Measurements from ENCODE around the gene DBN1.

The DBN1 gene

DNA sequence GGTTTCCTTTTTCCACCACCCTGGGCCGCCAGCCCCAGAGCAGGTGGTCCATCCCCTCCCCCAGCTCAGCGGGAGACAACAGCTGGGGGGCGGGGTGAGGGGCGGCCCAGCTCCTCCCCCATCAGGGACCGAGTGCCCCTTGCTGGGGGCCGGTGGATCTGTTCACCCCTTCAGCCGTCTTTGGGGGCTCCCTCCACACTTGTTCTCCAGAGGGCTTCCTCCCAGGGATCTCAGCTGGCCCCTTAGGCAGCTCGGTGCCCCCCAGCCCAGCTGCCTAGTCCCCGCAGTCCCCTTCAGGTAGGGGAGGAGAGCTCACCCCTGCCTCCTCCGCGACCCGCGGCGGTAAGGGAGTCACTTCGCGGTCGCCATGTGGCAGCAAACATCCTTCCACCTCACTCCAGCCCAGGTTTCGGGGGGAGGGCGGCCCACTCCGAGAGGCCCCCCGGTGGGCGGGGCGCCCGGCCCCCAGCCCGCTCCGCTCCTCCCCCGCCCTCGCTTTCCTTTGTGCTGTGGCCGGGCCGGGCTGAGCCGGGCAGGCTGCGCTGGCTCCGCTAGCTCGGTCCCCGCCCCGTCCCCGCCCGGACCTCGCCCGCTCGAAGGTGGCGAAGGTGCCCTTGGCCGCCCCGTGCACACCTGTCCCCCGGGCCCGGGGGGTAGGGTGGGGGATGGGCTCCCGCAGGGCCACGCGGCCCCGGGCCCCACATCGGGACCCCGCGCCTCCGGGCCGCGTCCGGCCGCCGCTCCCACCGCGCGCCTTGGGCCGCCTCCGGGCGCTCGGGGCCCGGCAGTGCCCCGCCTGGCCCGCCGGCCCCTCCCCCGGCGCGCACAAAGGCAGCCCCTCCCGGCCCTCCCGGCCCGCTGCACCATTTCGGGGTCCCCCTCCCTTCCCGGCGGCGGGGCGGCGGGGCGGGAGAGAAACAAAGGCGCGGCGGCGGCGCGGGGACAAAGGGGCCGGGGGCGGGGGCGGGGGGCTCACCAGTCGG is 683 bp downstream of the DBN1 start:
- no peak for DNase-seq

DNA sequence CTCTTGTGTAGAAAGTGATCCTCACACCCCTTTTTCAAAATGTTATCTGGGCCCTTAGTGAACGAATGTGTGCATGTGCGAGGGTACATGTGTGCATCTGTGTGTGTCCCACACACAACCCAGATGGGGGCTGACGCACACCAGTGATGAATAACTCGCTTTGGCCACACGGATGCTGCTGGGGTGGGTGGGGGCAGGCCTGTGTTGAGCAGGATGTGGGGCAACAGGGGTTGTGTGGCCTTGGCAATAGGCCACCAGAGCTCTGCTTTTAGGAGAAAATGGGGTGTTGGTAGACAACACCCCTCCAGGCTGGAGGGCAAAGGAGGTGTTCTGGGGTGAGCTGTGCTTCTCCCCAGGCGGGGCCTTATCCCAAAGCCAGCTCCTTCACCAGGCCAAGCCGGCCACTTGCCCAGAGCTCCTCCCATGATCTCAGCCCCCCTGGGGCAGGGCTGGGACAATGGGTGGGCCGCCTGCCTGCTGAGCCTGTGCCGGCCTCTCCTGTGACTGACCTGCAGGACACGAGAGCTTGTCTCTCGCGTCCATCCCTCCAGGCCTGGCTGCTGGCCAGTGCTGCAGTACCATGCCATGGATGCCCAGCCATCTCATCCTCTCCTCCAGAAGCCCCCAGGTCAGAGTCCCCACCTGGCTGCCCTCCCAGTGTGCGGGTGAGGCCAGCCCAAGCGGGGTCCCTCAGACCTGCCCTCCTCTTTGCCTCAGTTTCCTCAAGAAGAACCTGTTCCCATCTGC is 1.7 kb downstream of the DBN1 start:
- DNase-seq = no peak

DNA sequence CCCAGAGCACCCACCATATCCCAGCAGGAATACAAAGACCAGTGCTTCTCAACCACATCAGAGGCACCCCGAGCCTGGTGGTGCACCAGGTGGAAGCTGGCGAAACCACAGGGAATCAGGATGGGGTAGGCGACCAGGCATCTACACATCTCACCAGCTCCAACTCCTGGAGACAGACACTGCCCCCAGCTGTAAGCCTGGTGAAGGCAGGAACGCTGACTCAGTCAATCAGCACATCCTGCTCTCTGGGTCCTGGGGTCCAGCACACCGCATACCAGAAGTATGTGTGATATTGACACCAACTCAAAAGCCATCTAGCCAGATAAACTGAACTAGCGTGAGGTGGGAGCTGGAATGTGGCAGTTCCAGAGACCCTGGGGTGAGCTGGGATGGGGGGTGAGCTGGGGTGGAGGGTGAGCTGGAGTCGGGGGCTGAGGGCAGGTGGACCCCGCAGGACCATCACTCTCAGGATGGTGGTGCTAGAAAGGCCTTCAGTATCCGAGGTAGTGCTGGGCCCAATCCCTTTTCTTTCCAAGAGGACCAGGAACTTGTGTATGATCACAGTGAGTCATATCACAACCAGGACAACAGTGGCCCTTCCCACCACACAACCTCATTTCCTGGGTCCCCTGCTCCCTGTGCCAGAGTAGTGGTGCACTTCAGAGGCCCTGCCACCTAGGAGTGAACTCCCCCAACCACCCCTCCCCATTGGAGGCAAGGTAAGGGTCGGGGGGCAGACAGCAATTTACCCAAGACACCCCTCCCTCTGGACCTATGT is 2.5 kb downstream of the DBN1 start:
- DNase-seq = no peak

GRCh38 chr5:177469750-177470525 is 3.5 kb downstream of the DBN1 start:
- no peak for DNase-seq

- DNase-seq = peak; percentile 37
Observed at GRCh38 chr5:177468685-177469628, 4.5 kb downstream of the DBN1 start.

DNA sequence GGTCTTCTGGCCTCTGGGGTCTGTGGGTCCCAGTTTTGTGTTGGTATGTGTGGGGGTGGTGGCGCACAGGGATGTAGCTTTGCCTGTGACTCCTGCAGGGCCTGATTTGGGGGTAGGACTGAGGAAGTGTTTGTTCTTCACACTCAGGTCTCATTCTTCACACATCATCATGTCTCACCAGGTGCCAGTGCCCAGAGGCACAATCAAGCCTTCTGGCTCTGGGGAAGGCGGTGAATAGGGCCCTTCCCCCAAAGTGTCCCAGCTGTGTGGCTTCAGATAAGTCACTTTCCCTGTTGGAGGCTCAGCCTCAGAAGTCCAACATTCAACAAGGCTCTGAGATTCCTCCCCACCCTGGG is 5.1 kb downstream of the DBN1 start:
- no peak for DNase-seq

- no peak for DNase-seq
Observed at GRCh38 chr5:177467436-177467835, 6.0 kb downstream of the DBN1 start.

- DNase-seq = no peak
Observed at GRCh38 chr5:177466861-177467260, 6.6 kb downstream of the DBN1 start.

DNA sequence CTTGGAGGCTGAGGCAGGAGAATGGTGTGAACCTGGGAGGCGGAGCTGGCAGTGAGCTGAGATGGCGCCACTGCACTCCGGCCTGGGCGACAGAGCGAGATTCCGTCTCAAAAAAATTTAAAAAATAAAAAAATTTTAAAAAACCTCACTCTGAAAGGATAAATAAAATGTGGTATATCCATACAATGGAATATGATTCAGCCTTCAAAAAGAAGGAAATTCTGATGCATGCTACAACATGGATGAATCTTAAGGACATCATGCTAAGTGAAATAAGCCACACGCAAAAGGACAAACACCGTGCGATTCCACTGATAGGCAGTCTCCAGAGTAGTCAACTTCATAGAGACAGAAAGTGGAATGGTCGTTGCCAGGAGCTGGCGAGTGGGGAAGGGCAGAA is 8.4 kb downstream of the DBN1 start:
- DNase-seq = no peak

GRCh38 chr5:177462021-177462670 is 11.3 kb downstream of the DBN1 start:
- DNase-seq = no peak

- no peak for DNase-seq
Observed at GRCh38 chr5:177459819-177460628, 13.4 kb downstream of the DBN1 start.

DNA sequence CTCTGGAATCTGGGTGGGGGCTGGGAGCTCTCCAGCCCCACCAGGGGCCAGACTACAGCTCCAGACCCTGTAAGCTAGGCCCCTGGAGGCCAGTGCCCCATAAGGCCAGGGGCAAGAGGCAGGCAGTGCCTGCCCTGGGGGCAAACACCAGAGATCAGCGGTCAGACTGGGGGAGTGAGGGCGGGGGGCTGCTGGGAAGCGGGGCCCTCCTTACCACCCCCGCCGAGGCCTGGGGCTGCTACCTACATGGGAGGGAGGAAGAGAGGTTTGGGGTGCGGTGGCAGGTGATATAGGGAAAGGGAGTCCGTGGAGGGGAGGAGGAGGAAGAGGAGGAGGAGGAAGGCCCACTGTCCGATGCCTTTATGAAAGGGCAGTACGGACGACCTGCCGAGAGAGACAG is 14.1 kb downstream of the DBN1 start:
- no peak for DNase-seq

GRCh38 chr5:177458912-177459350 is 14.5 kb downstream of the DBN1 start:
- no peak for DNase-seq

GRCh38 chr5:177457852-177458681 is 15.4 kb downstream of the DBN1 start:
- no peak for DNase-seq

GRCh38 chr5:177456976-177457851 is 16.2 kb downstream of the DBN1 start:
- DNase-seq = peak; percentile 96

DNA sequence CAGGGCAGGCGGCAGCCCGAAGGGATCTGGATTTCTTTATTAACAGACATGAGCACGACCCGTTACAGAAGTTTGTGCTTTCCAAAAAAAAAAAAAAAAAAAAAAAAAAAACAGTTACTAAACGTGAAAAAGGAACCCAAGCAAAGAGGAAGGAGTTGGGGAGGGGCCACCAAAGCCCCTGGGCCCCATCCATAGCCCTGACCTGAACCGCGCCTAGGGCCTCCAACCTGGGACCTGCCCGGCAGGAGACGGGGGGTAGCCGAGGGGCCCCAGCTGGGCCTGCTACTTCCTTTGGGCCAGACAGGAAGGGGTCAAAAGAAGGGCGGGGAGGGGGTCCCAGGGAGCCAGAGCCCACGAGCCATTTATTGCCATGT is 16.9 kb downstream of the DBN1 start:
- no peak for DNase-seq

- DNase-seq = peak; percentile 74
Observed at GRCh38 chr5:177455661-177456590, 17.5 kb downstream of the DBN1 start.

All from kidney glomerular epithelial cell (primary cell).